Stimulated activated CD8-positive, alpha-beta memory T cell treated with anti-CD3 and anti-CD28 coated beads, Interleukin-15, amount 100 ng/mL, for 4 hours (primary cell): ENCODE results near the gene INHBE.
"Not testable (repeated sequence)": the region's sequence is repeated elsewhere in the genome, so short reads cannot be mapped to it uniquely, and the experiment has no call there.

ENCODE experiments used
- DNase-seq, 2 donors: peaks; one replicate each; pipeline ENCODE4 v3.0.0-alpha.2; 2020; ENCODE audit warnings: low read depth in 2 of 2

The INHBE gene

GRCh38 chr12:57454566-57455373, at the start of gene INHBE:
Gene INHBE, plus strand, starts transcription at chr12:57455307. Its CDS starts 230 bp downstream, at chr12:57455537.
- DNase-seq, result no peak

- no peak for DNase-seq
Measured at GRCh38 chr12:57410534-57410933, 44.6 kb upstream of the INHBE start.

GRCh38 chr12:57414160-57414559, 40.9 kb upstream of the INHBE start:
- not testable (repeated sequence) for DNase-seq

- DNase-seq, result no peak
Measured at GRCh38 chr12:57415088-57415487, 40.0 kb upstream of the INHBE start.

GRCh38 chr12:57416039-57416996, 38.8 kb upstream of the INHBE start:
- no peak for DNase-seq

- no peak for DNase-seq
Measured at GRCh38 chr12:57418255-57418654, 36.9 kb upstream of the INHBE start.

DNA sequence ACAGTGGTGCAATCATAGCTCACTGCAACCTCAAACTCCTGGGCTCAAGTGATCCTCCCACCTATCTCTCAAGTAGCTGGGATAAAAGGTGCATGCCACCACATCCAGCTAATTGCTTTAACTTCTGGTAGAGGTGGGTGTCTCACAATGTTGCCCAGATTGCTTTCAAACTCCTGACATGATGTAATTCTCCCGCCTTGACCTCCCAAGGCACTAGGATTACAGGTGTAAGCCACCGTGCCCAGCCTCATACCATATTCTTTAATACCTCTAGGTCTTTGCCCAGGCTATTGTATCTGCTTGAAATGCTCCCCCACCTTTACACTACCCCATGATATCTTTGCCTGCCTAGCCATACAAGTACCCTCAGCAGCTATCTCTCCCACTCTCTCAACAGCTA, 35.6 kb upstream of the INHBE start:
- DNase-seq, result no peak

GRCh38 chr12:57420482-57420881, 34.6 kb upstream of the INHBE start:
- no peak for DNase-seq

- not testable (repeated sequence) for DNase-seq
Measured at GRCh38 chr12:57426948-57427347, 28.2 kb upstream of the INHBE start.

- no peak for DNase-seq
Measured at GRCh38 chr12:57428965-57429364, 26.1 kb upstream of the INHBE start.

GRCh38 chr12:57429473-57430111, 25.5 kb upstream of the INHBE start:
- DNase-seq, result no peak

GRCh38 chr12:57430112-57430930, 24.8 kb upstream of the INHBE start:
- peak in 1 of 2 donors; percentile 22 for DNase-seq

GRCh38 chr12:57430931-57431566, 24.1 kb upstream of the INHBE start, which contains the start of gene R3HDM2:
Gene R3HDM2, minus strand, starts transcription at chr12:57431043. Its CDS starts 120,615 bp downstream, at chr12:57310428.
- DNase-seq, result peak; percentile 92 to 94

GRCh38 chr12:57431654-57432188, 23.4 kb upstream of the INHBE start:
- DNase-seq, result no peak

DNA sequence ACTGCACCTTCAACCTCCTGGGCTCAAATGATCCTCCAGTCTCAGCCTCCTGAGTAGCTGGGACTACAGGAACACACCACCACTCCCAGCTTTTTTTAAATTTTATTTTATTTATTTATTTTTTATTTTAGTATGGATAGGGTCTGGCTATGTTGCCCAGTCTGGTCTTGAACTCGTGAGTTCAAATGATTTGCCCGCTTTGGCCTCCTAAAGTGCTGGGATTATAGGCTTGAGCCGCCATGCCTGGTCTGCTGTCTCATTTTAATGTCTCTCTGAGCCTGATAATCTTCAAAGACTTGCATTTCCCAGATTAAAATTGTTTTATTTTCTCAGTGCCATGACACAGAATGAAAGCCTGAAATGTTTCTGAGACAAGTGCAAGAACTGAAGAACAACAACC, 21.7 kb upstream of the INHBE start:
- DNase-seq, result no peak

GRCh38 chr12:57434517-57435223, 20.4 kb upstream of the INHBE start, which contains the start of gene INHBC:
Gene INHBC, plus strand, starts transcription at chr12:57434784. Its CDS starts 103 bp downstream, at chr12:57434887.
- DNase-seq, result no peak

DNA sequence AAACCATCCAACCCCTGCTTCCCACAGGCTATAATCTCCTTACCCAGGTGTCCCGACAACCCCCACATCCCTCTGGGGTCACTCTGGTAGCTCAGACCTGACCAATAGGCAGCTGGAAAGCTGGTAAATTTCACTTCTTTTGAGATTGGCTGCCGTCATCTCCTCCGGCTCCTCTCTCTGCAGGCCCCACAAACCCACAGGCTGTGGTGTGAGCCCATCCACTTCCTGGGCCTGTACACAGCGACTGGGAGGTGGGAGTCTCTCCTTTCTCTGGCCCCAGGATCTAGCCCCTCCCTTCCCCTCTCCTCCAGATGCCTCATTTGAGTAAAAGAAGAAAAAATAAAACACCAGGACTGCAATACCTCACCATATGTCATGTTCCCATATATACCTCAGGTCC, 19.8 kb upstream of the INHBE start:
- no peak for DNase-seq

GRCh38 chr12:57438400-57438799, 16.7 kb upstream of the INHBE start:
- no peak for DNase-seq

DNA sequence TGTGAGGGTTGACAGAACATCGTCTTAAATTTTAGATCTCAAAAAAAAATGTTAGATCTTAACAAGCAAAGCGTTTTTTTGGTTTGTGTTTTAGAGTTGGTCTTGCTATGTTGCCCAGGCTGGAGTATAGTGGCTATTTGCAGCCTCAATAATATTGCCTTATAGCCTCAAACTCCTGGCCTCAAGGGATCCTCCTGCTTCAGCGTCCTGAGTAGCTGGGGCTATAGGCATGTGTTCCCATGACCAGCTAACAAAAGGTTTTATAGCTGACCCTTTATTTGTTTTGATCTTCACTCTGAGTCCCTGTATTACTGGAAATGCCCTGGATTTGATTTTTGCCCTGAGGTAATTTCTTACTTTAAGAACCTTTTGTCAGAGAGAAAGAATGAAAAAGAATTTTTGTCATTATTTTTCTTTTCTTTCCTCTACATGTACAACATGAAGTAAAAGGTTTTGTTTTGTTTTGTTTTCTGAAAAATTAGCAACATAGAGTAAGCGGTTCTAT, 15.3 kb upstream of the INHBE start:
- DNase-seq, result no peak
